Brain microvascular endothelial cell (primary cell): ENCODE measurements around the gene ARHGAP8.

Experiments used
- DNase-seq: peaks from one replicate; pipeline ENCODE4 v3.0.0-alpha.2; 2020
- H3K27ac ChIP-seq: fragments of 250-450 bp; sonication (Bioruptor Pico); 2 replicates; pipeline ENCODE4 v1.5.1; 2020; ENCODE audit warnings: mild to moderate bottlenecking, moderate library complexity
- H3K27me3 ChIP-seq: fragments of 250-450 bp; sonication (Bioruptor Pico); replicated peaks from 2 replicates; pipeline ENCODE4 v1.5.1; 2020; ENCODE audit warnings: mild to moderate bottlenecking
- H3K36me3 ChIP-seq: fragments of 250-450 bp; sonication (Bioruptor Pico); replicated peaks from 2 replicates; pipeline ENCODE4 v1.5.1; 2020; ENCODE audit warnings: mild to moderate bottlenecking
- H3K4me3 ChIP-seq: 2 replicates; pipeline ENCODE4 v1.5.1; 2011; ENCODE audit warnings: low read depth, mild to moderate bottlenecking, control low read depth, low read length, moderate library complexity
- CTCF ChIP-seq: IDR thresholded peaks from 2 replicates; pipeline ENCODE4 v1.5.1; 2011; ENCODE audit warnings: low read depth, mild to moderate bottlenecking, moderate library complexity, low read length, control low read depth, inconsistent platforms; ENCODE audit errors: missing control alignments
- in situ Hi-C: cut with HindIII; loops from 2 replicates; pipeline ENCODE4 v1.10.0; 2017; ENCODE audit warnings: low sequenced_read_pairs, low pct_ligation_motif_present

Gene ARHGAP8

DNA sequence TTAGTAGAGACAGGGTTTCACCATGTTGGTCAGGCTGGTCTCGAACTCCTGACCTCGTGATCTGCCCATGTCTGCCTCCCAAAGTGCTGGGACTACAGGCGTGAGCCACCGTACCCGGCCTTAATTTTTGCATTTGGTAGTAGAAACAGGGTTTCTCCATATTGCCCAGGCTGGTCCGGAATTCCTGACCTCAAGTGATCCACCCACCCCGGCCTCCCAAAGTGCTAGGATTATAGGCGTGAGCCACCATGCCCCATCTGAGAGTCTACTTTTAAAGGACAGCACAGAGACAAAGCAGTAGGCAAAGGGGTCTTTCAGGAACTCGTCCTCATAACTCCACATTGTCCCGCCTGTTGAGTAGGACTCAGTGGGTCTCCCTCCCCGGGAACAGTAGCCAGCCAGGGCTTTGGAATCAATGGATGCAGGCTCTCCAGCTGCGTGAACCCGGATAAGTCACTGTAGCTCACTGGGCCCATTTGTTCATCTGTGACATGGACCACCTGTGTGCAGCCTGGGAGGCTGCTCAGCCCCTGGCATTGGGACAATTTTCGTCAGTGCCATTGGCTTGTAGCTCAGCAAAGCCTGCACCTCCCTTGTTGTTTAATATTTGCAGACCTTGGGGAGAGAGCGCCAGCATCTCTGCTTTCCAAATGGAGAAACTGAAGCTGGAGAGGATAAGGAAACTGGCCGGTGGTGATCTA, 86.1 kb downstream of the ARHGAP8 start:
- in situ Hi-C loops: no loop called here
- Histone ChIP-seq H3K27ac (no peak overlapping the region), H3K27me3 (no peaks in the 10 kb centered on the region), H3K4me3 (no peak overlapping the region), H3K36me3 (no peaks in the 10 kb centered on the region)
- TF ChIP-seq CTCF: no peak
- no peak for DNase-seq

GRCh38 chr22:44839061-44839460, 86.7 kb downstream of the ARHGAP8 start:
- no peak for DNase-seq
- Histone ChIP-seq H3K27me3 (no peaks in the 10 kb centered on the region), H3K36me3 (no peaks in the 10 kb centered on the region), H3K27ac (no peak overlapping the region), H3K4me3 (no peak overlapping the region)
- no peak for TF ChIP-seq CTCF
- in situ Hi-C loops: no loop called here

DNA sequence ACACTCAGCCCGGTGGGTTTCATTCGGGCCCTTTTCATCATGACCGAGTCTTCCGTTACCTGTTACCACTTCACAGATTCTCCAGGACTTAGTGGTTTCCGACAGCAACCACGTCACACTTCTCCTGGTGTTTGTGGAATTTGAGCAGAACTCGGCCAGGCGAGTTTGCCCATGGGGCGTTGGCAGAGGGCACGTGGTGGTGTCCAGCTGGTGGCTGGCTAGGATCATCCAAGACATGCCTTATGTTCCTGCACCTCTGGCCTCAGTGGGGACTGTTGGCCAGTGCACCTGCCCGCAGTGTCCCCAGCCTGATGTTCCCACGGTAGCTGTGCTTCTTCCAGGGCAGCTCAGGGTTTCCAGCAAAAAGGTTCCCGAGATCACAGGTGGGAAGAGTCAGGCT, 87.3 kb downstream of the ARHGAP8 start:
- H3K27ac ChIP-seq: no peak overlapping the region
- H3K36me3 ChIP-seq: no peaks in the 10 kb centered on the region
- no peak overlapping the region for H3K4me3 ChIP-seq
- no peak for DNase-seq
- TF ChIP-seq CTCF: no peak
- in situ Hi-C loops: no loop called here
- H3K27me3 ChIP-seq: no peaks in the 10 kb centered on the region

DNA sequence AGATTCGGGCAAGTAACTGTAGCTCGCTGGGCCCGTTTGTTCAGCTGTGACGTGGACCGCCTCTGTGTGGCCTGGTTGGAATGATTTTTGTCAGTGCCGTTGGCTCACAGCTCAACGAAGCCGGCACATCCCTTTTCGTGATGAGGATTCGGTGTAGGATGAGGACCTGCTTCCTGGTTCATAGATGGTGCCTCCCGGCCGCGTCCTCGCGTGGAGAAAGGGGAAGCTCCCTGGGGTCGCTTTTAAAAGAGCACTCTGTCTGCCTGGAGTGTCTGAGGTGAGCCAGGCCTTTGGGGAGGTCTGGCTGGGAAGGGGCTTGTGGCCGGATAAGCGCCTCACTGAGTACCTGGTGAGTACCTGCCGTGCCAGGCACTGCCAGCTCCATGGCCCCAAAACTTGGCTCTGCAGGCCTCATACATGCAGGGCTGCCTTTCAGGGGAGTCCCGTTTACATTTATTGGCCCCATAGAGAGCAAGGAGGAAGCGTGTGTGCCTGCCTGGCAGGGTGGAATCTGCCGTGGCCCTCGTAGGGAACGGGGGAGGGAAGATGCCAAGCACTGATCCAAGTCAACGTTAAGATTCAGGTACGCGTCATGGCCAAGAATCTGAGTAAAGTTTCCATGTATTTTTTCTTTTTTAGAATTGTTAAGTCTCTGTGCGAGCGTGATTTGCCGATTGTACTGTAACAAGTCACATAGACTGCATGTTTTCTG, 88.4 kb downstream of the ARHGAP8 start:
- Histone ChIP-seq H3K4me3 (no peak overlapping the region), H3K27ac (no peak overlapping the region), H3K27me3 (no peaks in the 10 kb centered on the region), H3K36me3 (no peaks in the 10 kb centered on the region)
- DNase-seq: no peak
- in situ Hi-C loops: no loop called here
- TF ChIP-seq CTCF: no peak

DNA sequence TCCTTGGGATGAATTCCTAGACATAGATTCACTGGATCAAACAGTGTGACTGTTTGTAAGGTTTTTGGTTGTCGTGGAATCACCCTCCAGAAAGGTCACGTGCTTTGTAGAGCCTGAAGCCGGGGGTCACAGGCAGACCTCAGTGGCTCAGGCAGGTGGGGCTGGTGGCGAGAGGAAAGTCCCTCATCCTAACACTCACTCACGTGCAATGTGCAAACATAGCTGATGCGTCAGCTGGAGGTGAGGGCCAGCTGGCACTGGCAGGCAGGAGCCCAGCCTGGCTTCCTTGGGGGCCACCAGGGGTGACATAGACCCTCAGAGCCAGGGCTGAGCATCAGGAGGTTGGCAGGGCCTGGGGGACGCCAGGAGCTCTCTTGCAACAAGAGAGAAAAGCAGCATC, 90.0 kb downstream of the ARHGAP8 start:
- Histone ChIP-seq H3K27me3 (no peaks in the 10 kb centered on the region), H3K4me3 (no peak overlapping the region), H3K27ac (no peak overlapping the region), H3K36me3 (no peaks in the 10 kb centered on the region)
- no peak for TF ChIP-seq CTCF
- DNase-seq: no peak
- in situ Hi-C loops: no loop called here
